ENCODE data around the gene GPT2.
"Not testable (repeated sequence)": the region's sequence is repeated elsewhere in the genome, so short reads cannot be mapped to it uniquely, and the experiment has no call there.

Gene GPT2

DNA sequence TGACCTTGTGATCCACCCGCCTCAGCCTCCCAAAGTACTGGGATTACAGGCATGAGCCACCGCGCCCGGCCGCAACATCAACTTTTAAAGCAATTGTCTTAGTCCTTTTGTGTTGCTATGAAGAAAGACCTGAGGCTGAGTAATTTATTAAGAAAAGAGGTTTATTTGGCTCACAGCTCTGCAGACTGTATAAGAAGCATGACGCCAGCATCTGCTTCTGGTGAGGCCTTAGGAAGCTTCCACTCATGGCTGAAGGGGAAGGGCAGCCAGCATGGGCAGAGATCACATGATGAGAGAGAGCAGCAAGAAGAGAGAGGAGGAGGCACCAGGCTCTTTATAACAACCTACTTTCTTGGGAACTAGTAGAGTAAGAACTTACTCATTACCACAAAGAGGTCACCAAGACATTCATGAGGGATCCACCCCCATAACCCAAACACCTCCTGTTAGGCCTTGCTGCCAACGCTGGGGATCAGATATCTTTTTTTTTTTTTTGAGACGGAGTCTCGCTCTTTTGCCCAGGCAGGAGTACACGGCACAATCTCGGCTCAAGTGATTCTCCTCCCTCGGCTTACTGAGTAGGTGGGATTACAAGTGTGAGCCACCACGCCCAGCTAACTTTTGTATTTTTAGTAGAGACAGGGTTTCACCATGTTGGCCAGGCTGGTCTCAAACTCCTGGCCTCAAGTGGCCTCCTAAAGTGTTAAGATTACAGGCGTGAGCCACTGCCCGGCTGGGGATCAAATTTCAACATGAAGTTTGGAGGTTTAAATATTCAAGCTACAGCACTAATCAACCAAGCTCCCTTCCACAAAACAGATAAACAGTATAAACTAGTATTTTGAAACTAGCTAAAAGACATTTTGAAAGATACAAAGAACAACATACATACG, 21.4 kb upstream of the GPT2 start:
- no peak for DNase-seq (ENCODE audit: low read depth in 3 of 3)

DNA sequence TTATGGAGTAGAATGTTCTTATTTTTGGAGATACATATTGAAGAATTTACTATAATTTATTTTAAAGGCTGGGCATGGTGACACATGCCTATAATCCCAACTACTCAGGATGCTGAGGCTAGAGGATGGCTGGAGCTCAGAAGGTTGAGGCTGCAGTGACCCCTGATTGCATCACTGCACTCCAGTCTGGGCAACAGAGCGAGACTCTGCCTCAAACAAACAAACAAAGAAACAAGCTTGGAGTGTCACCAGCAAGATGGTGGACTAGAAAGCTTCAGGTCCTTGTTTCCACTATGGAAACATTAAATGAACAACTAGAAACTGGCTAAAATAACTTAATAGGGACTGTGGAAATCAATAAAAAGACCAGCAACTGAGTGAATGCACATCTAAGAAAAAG, 17.9 kb upstream of the GPT2 start:
- no peak for DNase-seq (ENCODE audit: low read depth in 3 of 3)

GRCh38 chr16:46867486-46867885, 16.7 kb upstream of the GPT2 start:
- DNase-seq (ENCODE audit: low read depth in 3 of 3), result not testable (repeated sequence)

DNA sequence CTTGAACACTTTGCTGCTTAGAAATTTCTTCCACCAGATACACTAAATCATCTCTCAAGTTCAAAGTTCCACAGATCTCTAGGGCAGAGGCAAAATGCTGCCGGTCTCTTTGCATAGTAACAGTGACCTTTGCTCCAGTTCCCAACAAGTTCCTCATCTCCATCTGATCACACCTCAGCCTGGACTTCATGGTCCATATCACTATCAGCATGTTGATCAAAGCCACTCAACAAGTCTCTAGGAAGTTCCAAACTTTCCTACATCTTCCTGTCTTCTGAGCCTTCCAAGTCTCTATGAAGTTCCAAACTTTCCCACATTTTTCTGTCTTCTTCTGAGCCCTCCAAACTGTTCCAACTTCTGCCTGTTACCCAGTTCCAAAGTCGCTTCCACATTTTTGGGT, 15.3 kb upstream of the GPT2 start:
- not testable (repeated sequence) for DNase-seq (ENCODE audit: low read depth in 3 of 3)

GRCh38 chr16:46871597-46871996, 12.6 kb upstream of the GPT2 start:
- DNase-seq (ENCODE audit: low read depth in 3 of 3), result no peak

DNA sequence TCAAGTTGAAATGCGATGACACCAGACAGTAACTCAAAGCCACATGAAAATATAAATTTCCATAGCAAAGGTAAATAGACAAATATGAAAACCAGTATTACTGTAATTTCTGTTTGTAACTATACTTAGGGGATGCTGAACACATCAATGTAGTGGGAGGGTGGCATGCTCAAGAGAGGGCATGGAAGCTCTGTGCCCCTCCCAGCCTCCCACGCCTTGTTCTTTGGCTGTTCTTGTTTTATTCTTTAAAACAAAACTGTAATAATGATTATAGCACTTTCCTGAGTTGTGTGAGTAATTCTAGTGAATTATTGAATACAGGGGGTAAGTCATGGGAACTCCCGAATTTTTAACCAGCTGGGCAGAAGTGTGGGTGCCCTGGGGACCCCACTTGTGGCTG, 11.0 kb upstream of the GPT2 start:
- no peak for DNase-seq (ENCODE audit: low read depth in 3 of 3)

DNA sequence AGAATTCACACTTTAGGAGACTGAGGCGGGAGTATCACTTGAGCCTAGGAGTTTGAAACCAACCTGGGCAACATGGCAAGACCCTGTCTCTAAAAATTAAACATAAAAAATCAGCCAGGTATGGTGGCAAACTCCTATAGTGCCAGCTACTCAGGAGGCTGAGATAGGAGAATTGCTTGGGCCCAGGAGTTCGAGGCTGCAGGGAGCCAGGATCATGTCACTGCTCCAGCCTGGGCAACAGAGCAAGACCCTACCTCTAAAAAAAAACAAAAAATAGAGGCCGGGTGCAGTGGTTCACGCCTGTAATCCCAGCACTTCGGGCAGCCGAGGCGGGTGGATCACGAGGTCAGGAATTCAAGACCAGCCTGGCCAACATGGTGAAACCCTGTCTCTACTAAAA, 8.9 kb upstream of the GPT2 start:
- DNase-seq (ENCODE audit: low read depth in 3 of 3), result no peak

DNA sequence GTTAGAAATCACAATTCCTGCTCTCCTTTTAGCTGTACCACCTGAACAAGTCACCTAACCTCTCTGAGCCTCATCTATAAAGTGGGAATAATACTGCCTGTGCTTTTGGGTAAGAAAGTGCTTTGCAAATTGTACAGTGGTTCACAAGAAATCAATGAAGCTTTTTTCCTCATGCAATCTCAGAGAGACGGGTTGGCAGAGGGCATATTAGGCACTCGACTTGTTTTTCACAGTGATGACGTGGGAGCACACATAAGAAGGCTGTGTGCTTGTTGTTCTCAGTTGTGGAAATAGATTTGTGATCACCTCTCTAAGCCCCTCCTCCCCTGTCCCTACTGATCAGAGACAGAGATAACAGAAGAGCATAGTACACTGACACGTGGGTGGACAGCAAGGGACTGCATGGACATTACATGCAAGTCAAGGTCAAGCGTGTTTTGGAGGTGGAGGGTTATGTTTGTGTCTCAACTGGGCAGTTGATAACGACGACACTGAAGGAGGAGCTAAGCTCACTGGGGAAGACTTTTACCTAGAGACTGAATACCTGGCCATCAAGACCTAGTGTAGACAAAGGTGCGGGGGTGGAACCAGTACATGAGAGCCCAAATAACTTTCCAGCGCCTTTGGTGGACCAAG, 1.7 kb upstream of the GPT2 start:
- DNase-seq (ENCODE audit: low read depth in 3 of 3), result no peak

DNA sequence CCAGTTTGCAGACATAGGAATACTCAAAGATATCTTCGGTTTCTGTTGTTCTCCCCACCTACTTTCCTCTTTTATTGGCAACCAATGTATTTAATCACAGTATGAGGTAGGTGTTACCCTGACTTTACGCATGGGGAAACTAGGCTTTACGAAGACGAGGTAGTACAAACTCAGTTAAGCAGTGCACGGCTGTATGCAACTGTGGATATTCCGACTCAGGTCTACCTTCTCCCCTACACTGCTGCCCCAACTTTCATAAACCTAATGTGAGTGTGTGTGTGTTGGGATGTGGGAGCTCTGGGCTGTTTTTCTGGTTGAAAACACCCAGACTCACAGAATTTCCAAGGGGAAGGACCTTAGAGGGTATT, 1.2 kb upstream of the GPT2 start:
- DNase-seq (ENCODE audit: low read depth in 3 of 3), result no peak

DNA sequence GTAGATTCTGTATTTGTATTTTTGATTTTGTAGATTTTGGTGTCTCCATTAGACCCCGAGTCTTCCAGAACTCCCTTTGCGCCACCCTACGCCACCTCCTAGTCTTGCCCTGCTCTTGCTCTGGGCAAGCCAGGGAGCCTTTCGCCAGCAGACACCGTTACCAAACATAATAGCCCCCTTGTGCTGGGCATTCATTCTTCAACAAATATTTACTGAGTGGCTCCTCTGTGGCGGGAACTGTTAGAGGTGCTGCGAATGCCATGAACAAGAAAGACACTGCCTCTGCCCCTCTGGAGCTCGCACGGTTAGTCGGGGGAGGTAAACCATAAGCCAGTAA, 841 bp upstream of the GPT2 start:
- DNase-seq (ENCODE audit: low read depth in 3 of 3), result no peak

- DNase-seq (ENCODE audit: low read depth in 3 of 3), result peak in 1 of 3 experiments; percentile 16
Observed at GRCh38 chr16:46884513-46885293, 541 bp downstream of the GPT2 start.

- no peak for DNase-seq (ENCODE audit: low read depth in 3 of 3)
Observed at GRCh38 chr16:46885960-46886763, 2.0 kb downstream of the GPT2 start.

GRCh38 chr16:46886764-46887523, 2.8 kb downstream of the GPT2 start:
- no peak for DNase-seq (ENCODE audit: low read depth in 3 of 3)

DNA sequence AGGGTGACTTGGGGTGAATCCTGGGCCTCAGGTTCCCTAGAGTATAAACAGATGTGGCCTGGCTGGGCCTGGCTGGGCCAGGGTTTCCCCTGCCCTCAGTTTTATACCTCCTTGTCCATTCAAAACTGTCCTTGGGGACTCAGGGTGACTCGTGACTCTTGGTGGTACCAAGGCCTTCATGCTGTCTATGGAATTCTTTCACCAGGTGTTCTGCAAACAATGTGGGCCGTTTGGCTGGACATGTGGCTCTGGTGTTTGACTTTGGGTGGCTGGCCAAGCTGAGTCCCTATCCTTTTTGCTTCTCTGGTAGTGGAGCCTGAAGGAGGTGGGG, 3.3 kb downstream of the GPT2 start:
- no peak for DNase-seq (ENCODE audit: low read depth in 3 of 3)

GRCh38 chr16:46889245-46889941, 5.2 kb downstream of the GPT2 start:
- no peak for DNase-seq (ENCODE audit: low read depth in 3 of 3)

DNA sequence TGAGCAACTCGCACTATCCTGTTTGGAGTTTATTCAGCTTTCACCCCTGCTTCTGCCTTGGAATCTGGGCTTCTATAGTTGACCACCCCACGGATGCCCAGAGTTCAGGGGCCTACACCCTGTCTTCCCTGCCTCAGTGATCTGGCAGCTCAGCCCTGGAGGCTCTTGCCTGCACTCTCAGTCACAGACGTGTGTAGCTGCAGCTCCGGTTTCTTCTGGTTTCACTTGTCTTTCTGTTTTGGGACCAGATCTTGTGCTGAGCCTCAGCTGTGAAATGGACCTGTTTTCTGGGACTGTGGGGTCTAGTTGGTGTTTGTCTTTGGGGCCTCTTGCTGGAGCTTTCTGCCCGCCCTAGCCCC, 5.8 kb downstream of the GPT2 start:
- no peak for DNase-seq (ENCODE audit: low read depth in 3 of 3)

- no peak for DNase-seq (ENCODE audit: low read depth in 3 of 3)
Observed at GRCh38 chr16:46891910-46892309, 7.7 kb downstream of the GPT2 start.

- no peak for DNase-seq (ENCODE audit: low read depth in 3 of 3)
Observed at GRCh38 chr16:46894036-46894672, 10.0 kb downstream of the GPT2 start.

DNA sequence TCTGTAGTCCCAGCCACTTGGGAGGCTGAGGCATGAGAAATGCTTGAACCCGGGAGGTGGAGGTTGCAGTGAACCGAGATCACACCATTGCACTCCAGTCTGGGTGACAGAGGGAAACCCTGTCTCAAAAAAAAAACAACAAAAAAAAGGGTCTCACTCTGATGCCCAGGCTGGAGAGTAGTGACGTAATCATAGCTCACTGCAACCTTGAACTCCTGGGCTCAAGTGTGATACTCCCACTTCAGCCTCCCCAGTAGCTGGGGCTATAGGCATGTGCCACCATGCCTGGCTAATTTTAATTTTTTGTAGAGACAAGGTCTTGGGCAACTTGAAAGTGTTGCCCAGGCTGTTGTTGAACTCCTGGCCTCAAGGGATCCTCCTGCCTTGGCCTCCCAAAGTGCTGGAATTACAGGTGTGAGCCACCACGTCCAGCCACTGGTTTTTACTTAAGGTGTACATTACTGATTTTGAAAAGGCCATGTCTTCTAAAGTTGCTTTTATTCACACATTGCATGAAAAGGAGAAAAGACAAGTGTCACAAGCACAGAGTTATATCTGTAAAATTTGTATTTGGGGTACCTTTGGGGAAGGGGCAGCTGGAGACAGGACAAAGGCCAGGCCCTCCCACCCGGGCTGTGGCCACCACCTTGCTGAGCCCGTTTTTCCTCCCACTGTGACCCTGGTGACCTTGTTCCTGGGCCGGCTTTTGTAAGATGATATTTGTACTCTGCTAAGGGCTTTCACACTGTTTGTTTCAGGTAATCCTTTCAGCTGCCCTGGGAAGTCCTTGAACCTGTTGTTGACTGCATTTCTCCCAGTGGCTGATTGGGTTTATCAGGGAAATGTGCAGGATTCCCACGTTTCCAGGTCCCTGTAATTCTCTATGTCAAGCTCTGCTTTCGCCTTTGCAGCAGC, 11.5 kb downstream of the GPT2 start:
- DNase-seq (ENCODE audit: low read depth in 3 of 3), result no peak

Data from stimulated activated CD4-positive, alpha-beta T cell treated with anti-CD3 and anti-CD28 coated beads, TNF-alpha, amount 100 ng/mL, for 24 hours (primary cell).